Measurements from ENCODE around the gene VLDLR.

- TF ChIP-seq CTCF (IDR thresholded peaks at IDR 0.05) = no peak
- TF ChIP-seq POLR2A (IDR thresholded peaks at IDR 0.05) = no peak
Measured at GRCh38 chr9:2623288-2624050, 1.9 kb downstream of the VLDLR start.

All from Peyer's patch (tissue), 4 donors.